Mesendoderm (in vitro differentiated cells): ENCODE data around the gene CISD3.

ENCODE experiments used
- DNase-seq: peaks from one replicate; pipeline ENCODE4 v3.0.0; 2013
- H2AK5ac ChIP-seq: 2 replicates; pipeline ENCODE4 v1.6.1; 2013; ENCODE audit warnings: low read length, inconsistent platforms
- H2BK120ac ChIP-seq: 2 replicates; pipeline ENCODE4 v1.6.1; 2013; ENCODE audit warnings: low read depth, mild to moderate bottlenecking, low read length, moderate library complexity, mixed read lengths
- H2BK15ac ChIP-seq: replicated peaks from 2 replicates; pipeline ENCODE4 v1.6.1; 2013; ENCODE audit warnings: low read depth, mild to moderate bottlenecking, moderate library complexity
- H2BK5ac ChIP-seq: 2 replicates; pipeline ENCODE4 v1.6.1; 2013; ENCODE audit warnings: low read length, inconsistent platforms
- H3K18ac ChIP-seq: 2 replicates; pipeline ENCODE4 v1.6.1; 2013; ENCODE audit warnings: mild to moderate bottlenecking, low read length, mixed read lengths
- H3K23ac ChIP-seq: one replicate; pipeline ENCODE4 v1.6.1; 2013; ENCODE audit warnings: low read length
- H3K27ac ChIP-seq: 2 replicates; pipeline ENCODE4 v1.5.1; 2013; ENCODE audit warnings: low read depth, mild to moderate bottlenecking, inconsistent platforms, low read length, moderate library complexity
- H3K27me3 ChIP-seq: 2 replicates; pipeline ENCODE4 v1.6.1; 2013; ENCODE audit warnings: low read length, control low read depth, mild to moderate bottlenecking, inconsistent platforms; ENCODE audit not compliant: insufficient read depth, poor library complexity
- H3K36me3 ChIP-seq: 2 replicates; pipeline ENCODE4 v1.6.1; 2013; ENCODE audit warnings: low read length, inconsistent platforms; ENCODE audit not compliant: control insufficient read depth, insufficient read depth
- H3K4ac ChIP-seq: one replicate; pipeline ENCODE4 v1.6.1; 2013; ENCODE audit warnings: low read depth, mild to moderate bottlenecking, low read length, moderate library complexity
- H3K4me1 ChIP-seq: 2 replicates; pipeline ENCODE4 v1.6.1; 2013; ENCODE audit warnings: low read depth, low read length, inconsistent platforms; ENCODE audit not compliant: control insufficient read depth
- H3K4me2 ChIP-seq: 2 replicates; pipeline ENCODE4 v1.6.1; 2013; ENCODE audit warnings: low read length
- H3K4me3 ChIP-seq: 2 replicates; pipeline ENCODE4 v1.5.1; 2013; ENCODE audit warnings: mild to moderate bottlenecking, low read length
- H3K56ac ChIP-seq: one replicate; pipeline ENCODE4 v1.6.1; 2013; ENCODE audit warnings: low read length
- H3K79me1 ChIP-seq: 2 replicates; pipeline ENCODE4 v1.6.1; 2013; ENCODE audit warnings: low read length, inconsistent platforms
- H3K79me2 ChIP-seq: 2 replicates; pipeline ENCODE4 v1.6.1; 2013; ENCODE audit warnings: mild to moderate bottlenecking, low read length; ENCODE audit not compliant: control insufficient read depth, insufficient read depth
- H3K9ac ChIP-seq: 2 replicates; pipeline ENCODE4 v1.6.1; 2013; ENCODE audit warnings: low read length, inconsistent platforms
- H4K5ac ChIP-seq: one replicate; pipeline ENCODE4 v1.6.1; 2013; ENCODE audit warnings: low read length
- H4K8ac ChIP-seq: one replicate; pipeline ENCODE4 v1.6.1; 2013; ENCODE audit warnings: low read depth, mild to moderate bottlenecking, control low read depth, low read length, moderate library complexity
- WGBS: extraction: QIAGEN DNeasy Blood & Tissue Kit; methylation state at CpG from one replicate; pipeline ENCODE4 v1.1.7; 2013; ENCODE audit warnings: low lambda C conversion rate, missing lambda C conversion rate; ENCODE audit not compliant: insufficient coverage; ENCODE audit errors: extremely low coverage; 5-methylcytosine and 5-hydroxymethylcytosine counted together

Gene CISD3

GRCh38 chr17:38733982-38734973, 4.1 kb downstream of the CISD3 start:
- Histone ChIP-seq H4K5ac (no peak overlapping the region), H3K79me2 (no peaks in the 10 kb centered on the region), H3K18ac (no peak overlapping the region), H2BK120ac (no peak overlapping the region), H3K56ac (no peak overlapping the region), H2BK15ac (no peak overlapping the region), H2BK5ac (no peak overlapping the region), H4K8ac (no peak overlapping the region), H3K4me1 (peaks cover 3% of the 10 kb centered on the region), H3K27ac (no peak overlapping the region), H3K4me3 (no peak overlapping the region), H3K9ac (no peak overlapping the region), H3K27me3 (no peaks in the 10 kb centered on the region), H3K23ac (no peak overlapping the region), H3K4me2 (no peak overlapping the region), H2AK5ac (no peak overlapping the region), H3K4ac (no peak overlapping the region), H3K79me1 (peaks cover 2% of the 10 kb centered on the region), H3K36me3 (peaks cover 11% of the 10 kb centered on the region)
- peak; percentile 62 for DNase-seq
- WGBS, result no CpG with 5 or more reads among the region's 15 CpGs

GRCh38 chr17:38735161-38735997, 5.2 kb downstream of the CISD3 start:
- Histone ChIP-seq H3K27ac (no peak overlapping the region), H3K9ac (no peak overlapping the region), H3K36me3 (peaks cover 13% of the 10 kb centered on the region), H3K4me2 (no peak overlapping the region), H3K79me2 (peaks cover 6% of the 10 kb centered on the region), H3K4me3 (no peak overlapping the region), H2BK5ac (no peak overlapping the region), H3K4ac (no peak overlapping the region), H4K5ac (no peak overlapping the region), H3K4me1 (peaks cover 3% of the 10 kb centered on the region), H3K18ac (no peak overlapping the region), H3K56ac (no peak overlapping the region), H2BK120ac (no peak overlapping the region), H3K79me1 (peaks cover 9% of the 10 kb centered on the region), H4K8ac (no peak overlapping the region), H3K23ac (no peak overlapping the region), H2AK5ac (no peak overlapping the region), H3K27me3 (no peaks in the 10 kb centered on the region), H2BK15ac (no peak overlapping the region)
- peak; percentile 44 for DNase-seq
- WGBS, result no CpG with 5 or more reads among the region's 23 CpGs

DNA sequence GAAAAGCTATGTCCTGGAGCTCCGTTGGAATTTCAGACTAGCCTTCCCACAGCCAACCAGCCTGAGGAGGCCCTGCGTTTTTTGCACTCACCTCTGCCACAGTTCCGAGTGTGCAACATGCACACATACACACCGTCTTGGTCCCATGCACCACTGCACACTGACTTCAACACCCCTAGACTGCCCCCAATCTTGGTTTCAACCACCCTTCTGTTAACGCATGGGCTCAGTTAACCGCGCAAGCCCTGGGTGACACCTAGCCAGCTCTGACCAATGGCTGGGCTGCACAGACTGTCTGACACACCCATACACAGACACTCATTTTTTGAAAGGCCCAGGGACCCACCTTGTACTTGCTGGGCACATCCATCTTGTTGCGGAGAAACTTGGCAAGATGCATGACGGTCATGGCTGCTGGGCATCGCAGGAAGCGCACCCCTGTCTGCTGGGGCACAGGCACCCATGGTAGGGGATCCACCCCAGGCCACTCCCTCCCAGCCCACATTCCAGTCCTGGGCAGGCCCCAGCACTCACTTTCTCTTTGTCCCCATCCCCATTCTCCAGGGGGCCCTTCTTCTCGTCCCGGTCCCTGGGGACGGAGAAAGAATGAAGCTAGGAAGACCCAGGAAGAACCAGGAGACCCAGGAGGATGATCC, 8.0 kb downstream of the CISD3 start:
- no CpG with 5 or more reads among the region's 14 CpGs for WGBS
- H3K4ac ChIP-seq, result no peak overlapping the region
- H2BK15ac ChIP-seq, result no peak overlapping the region
- H3K79me2 ChIP-seq, result peaks cover 32% of the 10 kb centered on the region
- H4K5ac ChIP-seq, result no peak overlapping the region
- no peak overlapping the region for H4K8ac ChIP-seq
- H3K23ac ChIP-seq, result no peak overlapping the region
- no peaks in the 10 kb centered on the region for H3K4me1 ChIP-seq
- peaks cover 14% of the 10 kb centered on the region for H3K36me3 ChIP-seq
- no peak overlapping the region for H2BK120ac ChIP-seq
- H2BK5ac ChIP-seq, result no peak overlapping the region
- no peak overlapping the region for H3K18ac ChIP-seq
- no peak overlapping the region for H3K4me2 ChIP-seq
- no peaks in the 10 kb centered on the region for H3K27me3 ChIP-seq
- no peak overlapping the region for H3K4me3 ChIP-seq
- H3K9ac ChIP-seq, result no peak overlapping the region
- no peak overlapping the region for H2AK5ac ChIP-seq
- no peak overlapping the region for H3K27ac ChIP-seq
- H3K79me1 ChIP-seq, result peaks cover 19% of the 10 kb centered on the region
- DNase-seq, result no peak
- no peak overlapping the region for H3K56ac ChIP-seq

DNA sequence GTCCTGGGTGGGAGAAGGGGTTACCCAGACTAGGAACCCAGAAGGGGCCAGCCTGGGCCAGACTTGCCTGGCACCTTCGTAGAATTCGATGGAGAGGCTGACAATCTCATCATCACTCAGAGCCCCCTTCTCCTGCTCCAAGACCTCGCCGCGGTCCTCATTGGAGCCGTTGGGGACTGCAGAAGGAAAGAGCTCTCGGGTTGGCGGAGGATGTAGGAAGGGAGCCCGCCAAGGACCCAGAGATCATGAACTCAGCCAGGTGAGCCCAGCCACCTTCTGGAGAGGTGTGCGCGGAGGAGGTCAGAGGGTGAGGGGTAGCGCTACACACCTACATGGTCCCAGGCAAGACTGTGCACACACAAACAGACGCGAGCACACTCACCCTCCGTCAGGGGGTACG, 8.5 kb downstream of the CISD3 start:
- Histone ChIP-seq H3K56ac (no peak overlapping the region), H2BK5ac (no peak overlapping the region), H4K5ac (no peak overlapping the region), H2BK15ac (no peak overlapping the region), H3K4me1 (peaks cover 1% of the 10 kb centered on the region), H3K23ac (no peak overlapping the region), H3K4ac (no peak overlapping the region), H3K4me2 (no peak overlapping the region), H3K9ac (no peak overlapping the region), H3K79me2 (peaks cover 37% of the 10 kb centered on the region), H3K4me3 (no peak overlapping the region), H4K8ac (no peak overlapping the region), H3K79me1 (peaks cover 19% of the 10 kb centered on the region), H2AK5ac (no peak overlapping the region), H2BK120ac (no peak overlapping the region), H3K18ac (no peak overlapping the region), H3K27ac (no peak overlapping the region), H3K36me3 (peaks cover 14% of the 10 kb centered on the region), H3K27me3 (no peaks in the 10 kb centered on the region)
- no peak for DNase-seq
- no CpG with 5 or more reads among the region's 16 CpGs for WGBS

GRCh38 chr17:38739305-38739704, 9.2 kb downstream of the CISD3 start:
- H2BK5ac ChIP-seq, result no peak overlapping the region
- H4K5ac ChIP-seq, result no peak overlapping the region
- H3K27me3 ChIP-seq, result no peaks in the 10 kb centered on the region
- DNase-seq, result no peak
- H2AK5ac ChIP-seq, result no peak overlapping the region
- H3K4me3 ChIP-seq, result no peak overlapping the region
- peaks cover 43% of the 10 kb centered on the region for H3K79me2 ChIP-seq
- no peak overlapping the region for H3K23ac ChIP-seq
- H3K9ac ChIP-seq, result no peak overlapping the region
- H3K4ac ChIP-seq, result no peak overlapping the region
- no peak overlapping the region for H3K18ac ChIP-seq
- H2BK15ac ChIP-seq, result no peak overlapping the region
- no peak overlapping the region for H2BK120ac ChIP-seq
- no peak overlapping the region for H3K4me2 ChIP-seq
- no peak overlapping the region for H3K27ac ChIP-seq
- H3K4me1 ChIP-seq, result peaks cover 4% of the 10 kb centered on the region
- peaks cover 14% of the 10 kb centered on the region for H3K36me3 ChIP-seq
- H4K8ac ChIP-seq, result no peak overlapping the region
- H3K56ac ChIP-seq, result no peak overlapping the region
- WGBS, result no CpG with 5 or more reads among the region's 14 CpGs
- H3K79me1 ChIP-seq, result peaks cover 22% of the 10 kb centered on the region
